Skeletal muscle satellite cell (primary cell): ENCODE data around the gene MC3R. TPM values are rescaled to one million over a fixed set of nuclear protein-coding genes. Genes with fewer than 3 reads are reported as not detected.

Source experiments
- H3K27me3 ChIP-seq: 2 replicates; pipeline ENCODE4 v1.7.0; 2013; ENCODE audit warnings: low read length; ENCODE audit not compliant: control insufficient read depth, insufficient read depth
- H3K36me3 ChIP-seq: 2 replicates; pipeline ENCODE4 v1.7.0; 2013; ENCODE audit warnings: mild to moderate bottlenecking, control low read depth, low read length; ENCODE audit not compliant: insufficient read depth
- H3K4me1 ChIP-seq: 2 replicates; pipeline ENCODE4 v1.7.0; 2013; ENCODE audit warnings: low read length; ENCODE audit not compliant: control insufficient read depth, insufficient read depth
- H3K4me2 ChIP-seq: 2 replicates; pipeline ENCODE4 v1.7.0; 2013; ENCODE audit warnings: mild to moderate bottlenecking, low read length
- H3K4me3 ChIP-seq: 2 replicates; pipeline ENCODE4 v1.7.0; 2013; ENCODE audit warnings: low read length
- H3K9ac ChIP-seq: 2 replicates; pipeline ENCODE4 v1.7.0; 2013; ENCODE audit warnings: mild to moderate bottlenecking, low read depth, low read length, moderate library complexity
- H3K9me3 ChIP-seq: replicated peaks from 2 replicates; pipeline ENCODE4 v1.7.0; 2013; ENCODE audit warnings: mild to moderate bottlenecking, control low read depth, low read length
- small RNA-seq: library from RNA; depleted of rRNA; stranded (forward); fragments of <200 nt; gene quantifications from one replicate; pipeline ENCODE3, GENCODE V24; 2012

Gene MC3R

GRCh38 chr20:56257604-56258003 is 9.1 kb downstream of the MC3R start:
- no peak overlapping the region for H3K4me2 ChIP-seq
- H3K9ac ChIP-seq: no peak overlapping the region
- H3K36me3 ChIP-seq: no peaks in the 10 kb centered on the region
- H3K9me3 ChIP-seq: no peaks in the 10 kb centered on the region
- H3K4me3 ChIP-seq: no peak overlapping the region
- no peaks in the 10 kb centered on the region for H3K4me1 ChIP-seq
- no peaks in the 10 kb centered on the region for H3K27me3 ChIP-seq

DNA sequence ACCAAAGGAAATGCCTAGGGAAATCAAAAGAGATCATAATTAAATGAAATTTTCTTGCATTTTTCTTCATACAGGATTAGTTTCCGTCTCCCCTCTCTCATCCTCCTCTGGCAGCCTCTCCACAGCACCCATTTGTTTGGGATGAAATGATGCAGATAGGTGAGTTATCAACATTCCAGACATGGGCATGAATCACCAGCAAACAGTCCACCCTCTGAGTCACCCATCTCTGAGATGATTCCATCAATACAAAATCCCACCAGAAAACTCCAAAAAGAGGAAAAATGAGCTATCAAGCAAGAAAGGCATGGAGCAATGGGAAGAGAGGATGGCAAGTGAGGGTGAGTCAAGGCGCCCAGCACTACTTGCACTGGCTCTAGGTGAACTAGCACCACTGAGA is 11.4 kb downstream of the MC3R start:
- Histone ChIP-seq H3K4me3 (no peak overlapping the region), H3K4me1 (no peaks in the 10 kb centered on the region), H3K9me3 (no peaks in the 10 kb centered on the region), H3K36me3 (no peaks in the 10 kb centered on the region), H3K9ac (no peak overlapping the region), H3K27me3 (no peaks in the 10 kb centered on the region), H3K4me2 (no peak overlapping the region)

DNA sequence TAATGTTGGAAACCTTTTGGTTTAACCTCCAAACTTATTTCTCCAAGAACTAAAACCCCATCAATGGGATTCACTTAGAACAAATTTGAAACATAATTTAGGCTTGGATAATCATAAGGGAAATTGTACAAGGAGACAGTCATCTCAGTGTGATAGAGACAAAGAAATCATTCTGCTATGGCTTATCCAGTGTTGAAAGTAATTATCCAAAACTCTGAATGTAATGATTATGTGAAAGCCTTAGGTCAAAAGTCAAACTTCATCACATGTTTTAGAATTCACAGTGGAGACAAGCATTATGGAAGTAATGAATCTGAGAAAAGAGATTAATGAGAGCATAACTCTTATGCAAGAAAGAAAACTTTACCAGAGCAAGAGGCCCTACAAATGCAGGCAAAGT is 20.0 kb downstream of the MC3R start:
- H3K27me3 ChIP-seq: no peaks in the 10 kb centered on the region
- H3K4me1 ChIP-seq: no peaks in the 10 kb centered on the region
- no peaks in the 10 kb centered on the region for H3K36me3 ChIP-seq
- H3K9me3 ChIP-seq: no peaks in the 10 kb centered on the region
- H3K9ac ChIP-seq: no peak overlapping the region
- no peak overlapping the region for H3K4me3 ChIP-seq
- H3K4me2 ChIP-seq: no peak overlapping the region

- Histone ChIP-seq H3K27me3 (no peaks in the 10 kb centered on the region), H3K4me1 (no peaks in the 10 kb centered on the region), H3K36me3 (no peaks in the 10 kb centered on the region), H3K9me3 (no peaks in the 10 kb centered on the region), H3K4me2 (no peak overlapping the region), H3K4me3 (no peak overlapping the region), H3K9ac (no peak overlapping the region)
Measured at GRCh38 chr20:56271974-56272373, 23.4 kb downstream of the MC3R start.

- Histone ChIP-seq H3K27me3 (no peaks in the 10 kb centered on the region), H3K36me3 (no peaks in the 10 kb centered on the region), H3K4me3 (no peak overlapping the region), H3K9me3 (no peaks in the 10 kb centered on the region), H3K4me2 (no peak overlapping the region), H3K4me1 (no peaks in the 10 kb centered on the region), H3K9ac (no peak overlapping the region)
Measured at GRCh38 chr20:56273491-56273890, 25.0 kb downstream of the MC3R start.

DNA sequence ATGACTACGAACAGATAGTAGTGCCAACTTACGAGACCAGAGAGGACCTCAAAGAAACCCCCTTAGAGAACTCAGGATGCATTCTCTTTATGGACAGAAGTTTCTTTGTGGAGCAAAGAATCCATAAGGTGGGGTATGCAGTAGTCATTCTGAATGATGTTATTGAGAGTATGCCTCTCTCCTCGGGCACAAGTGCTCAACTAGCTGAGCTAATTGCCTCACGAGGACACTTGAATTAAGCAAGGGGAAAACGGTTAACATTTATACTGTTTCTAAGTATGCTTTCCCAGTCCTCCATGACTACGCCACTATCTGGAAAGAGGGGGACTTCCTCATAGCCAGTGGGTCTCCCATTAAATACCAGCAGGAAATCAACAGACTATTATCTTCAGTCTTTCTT is 25.6 kb downstream of the MC3R start:
- no peak overlapping the region for H3K9ac ChIP-seq
- no peaks in the 10 kb centered on the region for H3K9me3 ChIP-seq
- no peak overlapping the region for H3K4me2 ChIP-seq

DNA sequence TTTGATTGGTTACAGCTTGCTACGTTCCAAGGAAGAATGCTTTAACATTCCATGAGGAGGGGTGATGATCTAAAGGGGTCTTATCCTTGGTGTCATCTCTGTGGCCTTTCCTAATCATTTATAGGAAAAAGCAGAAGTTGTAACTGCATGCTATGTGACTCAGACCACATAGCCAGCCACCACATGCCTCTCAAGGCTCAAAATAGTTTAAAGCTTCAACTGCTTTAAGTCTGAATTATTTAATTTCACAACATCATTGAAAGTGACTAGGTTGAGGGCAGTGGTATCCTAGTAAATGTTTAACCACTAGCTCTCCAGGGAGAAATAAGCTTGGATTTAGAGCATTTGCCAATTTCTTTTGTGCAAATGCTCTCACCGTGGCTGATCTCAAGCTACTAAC is 29.7 kb downstream of the MC3R start:
- no peaks in the 10 kb centered on the region for H3K9me3 ChIP-seq
- no peak overlapping the region for H3K9ac ChIP-seq
- no peaks in the 10 kb centered on the region for H3K4me1 ChIP-seq
- H3K36me3 ChIP-seq: no peaks in the 10 kb centered on the region
- H3K27me3 ChIP-seq: no peaks in the 10 kb centered on the region
- H3K4me2 ChIP-seq: no peak overlapping the region
- H3K4me3 ChIP-seq: no peak overlapping the region

More for the DNA sequence above, 25.6 kb downstream of the MC3R start:
- no peaks in the 10 kb centered on the region for H3K4me1 ChIP-seq
- H3K27me3 ChIP-seq: no peaks in the 10 kb centered on the region
- H3K4me3 ChIP-seq: no peak overlapping the region
- H3K36me3 ChIP-seq: no peaks in the 10 kb centered on the region

GRCh38 chr20:56285496-56285895 is 37.0 kb downstream of the MC3R start:
- no peaks in the 10 kb centered on the region for H3K4me1 ChIP-seq
- H3K27me3 ChIP-seq: no peaks in the 10 kb centered on the region
- no peak overlapping the region for H3K4me2 ChIP-seq
- H3K4me3 ChIP-seq: no peak overlapping the region
- peaks cover 7% of the 10 kb centered on the region for H3K9me3 ChIP-seq
- H3K9ac ChIP-seq: no peak overlapping the region
- no peaks in the 10 kb centered on the region for H3K36me3 ChIP-seq

GRCh38 chr20:56289652-56290051 is 41.1 kb downstream of the MC3R start:
- Histone ChIP-seq H3K27me3 (no peaks in the 10 kb centered on the region), H3K36me3 (no peaks in the 10 kb centered on the region), H3K4me3 (no peak overlapping the region), H3K4me2 (no peak overlapping the region), H3K9ac (no peak overlapping the region), H3K4me1 (no peaks in the 10 kb centered on the region), H3K9me3 (peaks cover 10% of the 10 kb centered on the region)

DNA sequence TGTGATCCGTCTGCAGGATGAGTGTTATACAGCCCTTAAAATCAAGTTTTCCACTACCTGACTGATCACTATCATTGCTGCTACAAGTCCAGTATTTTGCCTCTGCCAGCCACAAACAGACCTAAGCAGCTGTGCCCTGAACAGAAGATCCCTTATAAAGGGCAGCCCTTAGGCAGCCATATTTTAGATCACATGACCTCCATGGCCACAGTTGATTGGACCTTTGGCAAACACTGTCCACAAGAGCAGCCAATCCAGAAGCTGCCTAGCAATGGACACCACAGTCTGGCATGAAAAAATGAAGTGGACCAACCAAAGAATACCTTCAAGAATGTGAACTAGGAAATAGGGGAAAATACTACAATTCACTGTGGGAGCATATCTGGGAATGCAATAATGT is 50.8 kb downstream of the MC3R start:
- Histone ChIP-seq H3K4me3 (no peak overlapping the region), H3K36me3 (no peaks in the 10 kb centered on the region), H3K9ac (no peak overlapping the region), H3K4me1 (no peaks in the 10 kb centered on the region), H3K9me3 (no peaks in the 10 kb centered on the region), H3K27me3 (no peaks in the 10 kb centered on the region), H3K4me2 (no peak overlapping the region)

Small RNA genes within 50 kb of the gene (small RNA-seq; reads per million reads assigned to genes)
- gene RNA5SP487: not detected
